ENCODE data around the gene SUPT3H. TPM values are rescaled to one million over a fixed set of nuclear protein-coding genes. Genes with fewer than 3 reads are reported as not detected.

Gene SUPT3H
- total and polyA plus RNA-seq, 2 of the 13 experiments (the other 11 are each of a cell fraction or from before 2014, with no cell fraction given), result 11.9 to 36.1 TPM

DNA sequence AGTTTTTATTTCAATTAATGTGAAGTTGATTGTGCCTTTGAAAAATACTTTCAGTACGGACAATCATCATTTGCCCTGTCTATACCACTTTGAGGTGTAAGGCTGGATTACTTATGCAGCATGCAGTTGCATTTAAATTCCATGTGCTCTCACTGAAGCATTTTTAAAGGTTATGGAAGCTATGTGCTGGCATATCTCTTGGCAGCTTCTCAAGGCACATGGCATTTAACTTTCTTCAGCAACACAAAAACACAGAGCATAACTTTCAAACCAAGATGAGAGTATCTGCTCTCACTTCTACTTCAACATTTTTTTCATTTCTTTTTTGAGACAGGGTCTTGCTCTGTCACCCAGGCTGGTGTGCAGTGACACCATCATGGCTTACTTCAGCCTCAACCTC lies 410.3 kb downstream of the SUPT3H start:
- Histone ChIP-seq H3K4me3 (replicated peaks in 1 of 3; ENCODE audit: insufficient read depth in 1 of 3, low read depth in 2 of 3, low read length in 3 of 3) (no peak overlapping the region), H3K4me1 (ENCODE audit: insufficient read depth, low read length) (no peaks in the 10 kb centered on the region), H3K9me3 (ENCODE audit: low read length) (peaks cover 3% of the 10 kb centered on the region), H3K79me2 (ENCODE audit: insufficient read depth, low read length) (no peaks in the 10 kb centered on the region), H3K4me2 (ENCODE audit: low read depth, low read length) (no peak overlapping the region), H3K9ac (ENCODE audit: insufficient read depth, low read depth, low read length) (no peak overlapping the region), H4K20me1 (ENCODE audit: insufficient read depth, low read length) (no peaks in the 10 kb centered on the region), H3K27ac (ENCODE audit: extremely low read length, insufficient read depth, low read length) (no peak overlapping the region), H3K27me3 (ENCODE audit: control insufficient read depth in 1 of 2, insufficient read depth in 2 of 2, low read length in 2 of 2) (no peaks in the 10 kb centered on the region), H3K36me3 (replicated peaks in 1 of 2; ENCODE audit: control insufficient read depth in 1 of 2, insufficient read depth in 2 of 2, low read length in 2 of 2) (no peaks in the 10 kb centered on the region), H2AFZ (ENCODE audit: low read length) (no peak overlapping the region)
- no peak for ATAC-seq
- FAIRE-seq, result no peak
- ChIA-PET CTCF (ENCODE audit: low intra/inter-chr PET ratio, low total read pairs) (no interaction called here), POLR2A (no interaction called here)
- DNase-seq (ENCODE audit: low spot score), result no peak
- TF ChIP-seq, protein P1, sequence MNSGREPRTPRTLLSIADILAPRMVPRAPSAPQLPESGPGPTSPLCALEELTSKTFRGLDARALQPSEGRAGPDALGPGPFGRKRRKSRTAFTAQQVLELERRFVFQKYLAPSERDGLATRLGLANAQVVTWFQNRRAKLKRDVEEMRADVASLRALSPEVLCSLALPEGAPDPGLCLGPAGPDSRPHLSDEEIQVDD (CRISPR knock-in tag; IDR thresholded peaks at IDR 0.05; ENCODE audit: borderline replicate concordance), result no peak
- TF ChIP-seq ZNF33A (CRISPR knock-in tag; IDR thresholded peaks at IDR 0.05; ENCODE audit: borderline replicate concordance), result no peak
- no peak for TF ChIP-seq ZNF121 (CRISPR knock-in tag; IDR thresholded peaks at IDR 0.05)
- TF ChIP-seq, protein P2, sequence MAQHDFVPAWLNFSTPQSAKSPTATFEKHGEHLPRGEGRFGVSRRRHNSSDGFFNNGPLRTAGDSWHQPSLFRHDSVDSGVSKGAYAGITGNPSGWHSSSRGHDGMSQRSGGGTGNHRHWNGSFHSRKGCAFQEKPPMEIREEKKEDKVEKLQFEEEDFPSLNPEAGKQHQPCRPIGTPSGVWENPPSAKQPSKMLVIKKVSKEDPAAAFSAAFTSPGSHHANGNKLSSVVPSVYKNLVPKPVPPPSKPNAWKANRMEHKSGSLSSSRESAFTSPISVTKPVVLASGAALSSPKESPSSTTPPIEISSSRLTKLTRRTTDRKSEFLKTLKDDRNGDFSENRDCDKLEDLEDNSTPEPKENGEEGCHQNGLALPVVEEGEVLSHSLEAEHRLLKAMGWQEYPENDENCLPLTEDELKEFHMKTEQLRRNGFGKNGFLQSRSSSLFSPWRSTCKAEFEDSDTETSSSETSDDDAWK (CRISPR knock-in tag; IDR thresholded peaks at IDR 0.05), result no peak
- TF ChIP-seq, protein P3, sequence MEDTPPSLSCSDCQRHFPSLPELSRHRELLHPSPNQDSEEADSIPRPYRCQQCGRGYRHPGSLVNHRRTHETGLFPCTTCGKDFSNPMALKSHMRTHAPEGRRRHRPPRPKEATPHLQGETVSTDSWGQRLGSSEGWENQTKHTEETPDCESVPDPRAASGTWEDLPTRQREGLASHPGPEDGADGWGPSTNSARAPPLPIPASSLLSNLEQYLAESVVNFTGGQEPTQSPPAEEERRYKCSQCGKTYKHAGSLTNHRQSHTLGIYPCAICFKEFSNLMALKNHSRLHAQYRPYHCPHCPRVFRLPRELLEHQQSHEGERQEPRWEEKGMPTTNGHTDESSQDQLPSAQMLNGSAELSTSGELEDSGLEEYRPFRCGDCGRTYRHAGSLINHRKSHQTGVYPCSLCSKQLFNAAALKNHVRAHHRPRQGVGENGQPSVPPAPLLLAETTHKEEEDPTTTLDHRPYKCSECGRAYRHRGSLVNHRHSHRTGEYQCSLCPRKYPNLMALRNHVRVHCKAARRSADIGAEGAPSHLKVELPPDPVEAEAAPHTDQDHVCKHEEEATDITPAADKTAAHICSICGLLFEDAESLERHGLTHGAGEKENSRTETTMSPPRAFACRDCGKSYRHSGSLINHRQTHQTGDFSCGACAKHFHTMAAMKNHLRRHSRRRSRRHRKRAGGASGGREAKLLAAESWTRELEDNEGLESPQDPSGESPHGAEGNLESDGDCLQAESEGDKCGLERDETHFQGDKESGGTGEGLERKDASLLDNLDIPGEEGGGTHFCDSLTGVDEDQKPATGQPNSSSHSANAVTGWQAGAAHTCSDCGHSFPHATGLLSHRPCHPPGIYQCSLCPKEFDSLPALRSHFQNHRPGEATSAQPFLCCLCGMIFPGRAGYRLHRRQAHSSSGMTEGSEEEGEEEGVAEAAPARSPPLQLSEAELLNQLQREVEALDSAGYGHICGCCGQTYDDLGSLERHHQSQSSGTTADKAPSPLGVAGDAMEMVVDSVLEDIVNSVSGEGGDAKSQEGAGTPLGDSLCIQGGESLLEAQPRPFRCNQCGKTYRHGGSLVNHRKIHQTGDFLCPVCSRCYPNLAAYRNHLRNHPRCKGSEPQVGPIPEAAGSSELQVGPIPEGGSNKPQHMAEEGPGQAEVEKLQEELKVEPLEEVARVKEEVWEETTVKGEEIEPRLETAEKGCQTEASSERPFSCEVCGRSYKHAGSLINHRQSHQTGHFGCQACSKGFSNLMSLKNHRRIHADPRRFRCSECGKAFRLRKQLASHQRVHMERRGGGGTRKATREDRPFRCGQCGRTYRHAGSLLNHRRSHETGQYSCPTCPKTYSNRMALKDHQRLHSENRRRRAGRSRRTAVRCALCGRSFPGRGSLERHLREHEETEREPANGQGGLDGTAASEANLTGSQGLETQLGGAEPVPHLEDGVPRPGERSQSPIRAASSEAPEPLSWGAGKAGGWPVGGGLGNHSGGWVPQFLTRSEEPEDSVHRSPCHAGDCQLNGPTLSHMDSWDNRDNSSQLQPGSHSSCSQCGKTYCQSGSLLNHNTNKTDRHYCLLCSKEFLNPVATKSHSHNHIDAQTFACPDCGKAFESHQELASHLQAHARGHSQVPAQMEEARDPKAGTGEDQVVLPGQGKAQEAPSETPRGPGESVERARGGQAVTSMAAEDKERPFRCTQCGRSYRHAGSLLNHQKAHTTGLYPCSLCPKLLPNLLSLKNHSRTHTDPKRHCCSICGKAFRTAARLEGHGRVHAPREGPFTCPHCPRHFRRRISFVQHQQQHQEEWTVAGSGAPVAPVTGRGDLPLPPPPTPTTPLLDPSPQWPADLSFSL (CRISPR knock-in tag; IDR thresholded peaks at IDR 0.05), result no peak
- no peak for TF ChIP-seq PHF5A (CRISPR knock-in tag; IDR thresholded peaks at IDR 0.05; ENCODE audit: low read depth, unreplicated experiment)
- TF ChIP-seq ZFP62 (CRISPR knock-in tag; IDR thresholded peaks at IDR 0.05), result no peak
- TF ChIP-seq, protein P4, sequence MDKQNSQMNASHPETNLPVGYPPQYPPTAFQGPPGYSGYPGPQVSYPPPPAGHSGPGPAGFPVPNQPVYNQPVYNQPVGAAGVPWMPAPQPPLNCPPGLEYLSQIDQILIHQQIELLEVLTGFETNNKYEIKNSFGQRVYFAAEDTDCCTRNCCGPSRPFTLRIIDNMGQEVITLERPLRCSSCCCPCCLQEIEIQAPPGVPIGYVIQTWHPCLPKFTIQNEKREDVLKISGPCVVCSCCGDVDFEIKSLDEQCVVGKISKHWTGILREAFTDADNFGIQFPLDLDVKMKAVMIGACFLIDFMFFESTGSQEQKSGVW (CRISPR knock-in tag; IDR thresholded peaks at IDR 0.05; ENCODE audit: borderline replicate concordance), result no peak
- TF ChIP-seq MAFG (CRISPR knock-in tag; IDR thresholded peaks at IDR 0.05), result no peak
- in situ Hi-C loops (cut with HindIII; ENCODE audit: extremely low pct_ligation_motif_present, low pct_unique_long_range_greater_than_20kb), result no loop called here
- intact Hi-C loops (cut with micrococcal nuclease; ENCODE audit: unreplicated experiment), result no loop called here
- BruUV-seq (replicated peaks), result no TSS peak
- 100% methylated on average over 1 of the region's 1 CpG for WGBS (ENCODE audit: low lambda C conversion rate)

Data from HepG2 (cell line).